Spleen (tissue), 11 donors: Measurements from ENCODE around the gene FRYL. TPM values are rescaled to one million over a fixed set of nuclear protein-coding genes. Genes with fewer than 3 reads are reported as not detected.

ENCODE experiments used
- DNase-seq: peaks from one replicate; pipeline ENCODE4 v3.0.0-alpha.2; 2020
- H3K27ac ChIP-seq, 8 donors: fragments of 200-600 bp; sonication (generic) in 7 of 8; 1 replicate in 4 of 8; 2 replicates in 4 of 8; pipeline versions ENCODE4 v1.5.0 to v1.8.0; 2016 to 2021; ENCODE audit warnings: inconsistent platforms in 4 of 8, mild to moderate bottlenecking in 4 of 8, moderate library complexity in 1 of 8
- H3K27me3 ChIP-seq, 7 donors: fragments of 200-600 bp; sonication (generic) in 6 of 7; replicated peaks in 1 of 7; 1 replicate in 4 of 7; 2 replicates in 3 of 7; pipeline versions ENCODE4 v1.5.0 to v1.8.0; 2016 to 2021; ENCODE audit warnings: inconsistent platforms in 3 of 7, mild to moderate bottlenecking in 1 of 7
- H3K36me3 ChIP-seq, 6 donors: fragments of 200-600 bp; sonication (generic) in 5 of 6; 1 replicate in 4 of 6; 2 replicates in 2 of 6; pipeline versions ENCODE4 v1.5.0 to v1.8.0; 2016 to 2021; ENCODE audit warnings: inconsistent platforms in 2 of 6
- H3K4me1 ChIP-seq, 6 donors: fragments of 200-600 bp; sonication (generic) in 5 of 6; 1 replicate in 3 of 6; 2 replicates in 3 of 6; pipeline versions ENCODE4 v1.5.0 to v1.8.0; 2016 to 2021; ENCODE audit warnings: inconsistent platforms in 3 of 6
- H3K4me3 ChIP-seq, 8 donors: fragments of 200-600 bp; sonication (generic) in 7 of 8; 1 replicate in 4 of 8; 2 replicates in 4 of 8; pipeline versions ENCODE4 v1.5.0 to v1.8.0; 2016 to 2021; ENCODE audit warnings: inconsistent platforms in 4 of 8, mild to moderate bottlenecking in 4 of 8, moderate library complexity in 2 of 8
- H3K9me3 ChIP-seq, 8 donors: fragments of 200-600 bp; sonication (generic) in 7 of 8; 1 replicate in 4 of 8; 2 replicates in 4 of 8; pipeline versions ENCODE4 v1.5.0 to v1.8.0; 2016 to 2021; ENCODE audit warnings: inconsistent platforms in 4 of 8
- POLR2A ChIP-seq, 3 donors: fragments of 450-650 bp; IDR thresholded peaks; one replicate each; pipeline ENCODE4 v1.5.1; 2017; ENCODE audit warnings: antibody characterized with exemption in 3 of 3, mild to moderate bottlenecking in 1 of 3
- POLR2AphosphoS5 ChIP-seq, 3 donors: sonication (generic); formaldehyde crosslinking; IDR thresholded peaks; one replicate each; pipeline ENCODE4 v1.5.1; 2017; ENCODE audit warnings: antibody characterized with exemption in 3 of 3
- WGBS, 5 donors: extraction: QIAGEN DNeasy Blood & Tissue Kit in 3 of 5; methylation state at CpG; one replicate each; pipeline versions ENCODE4 v1.1.5 to v1.1.7; 2013 to 2018; 5-methylcytosine and 5-hydroxymethylcytosine counted together
- intact Hi-C: fragments of 100-400 bp; cut with DNase I; formaldehyde crosslinking; loops from one replicate; pipeline ENCODE4 v1.15.0; 2023; ENCODE audit warnings: low total_unique reads
- polyA plus RNA-seq, 3 donors: library from polyadenylated mRNA; stranded (reverse); fragments of 200-250 nt; gene quantifications; one replicate each; pipeline ENCODE4 v1.2.1, GENCODE V29; 2013
- total RNA-seq, 7 donors: library from RNA; depleted of rRNA in 3 of 7; stranded (reverse); fragments of >200 nt in 3 of 7; fragmentation: NEBNext Ultra II Directional in 4 of 7; extraction: Animal tissue kit (Norgen Biotek cat#: 25700) in 4 of 7; gene quantifications; one replicate each; pipeline versions ENCODE4 v1.1.0 to v1.2.1, GENCODE V29; 2016 to 2021
- TF ChIP-seq, protein P1 (sequence below), 11 experiments: fragments of 200-600 bp in 7 of 11; fragments of 450-650 bp in 4 of 11; sonication (generic) in 4 of 11; IDR thresholded peaks in 8 of 11; conservative IDR thresholded peaks in 3 of 11; 1 replicate in 7 of 11; 2 replicates in 4 of 11; pipeline versions ENCODE4 v1.4.0 to v1.8.0; 2016 to 2021; ENCODE audit warnings: antibody characterized with exemption in 11 of 11, inconsistent platforms in 4 of 11, mild to moderate bottlenecking in 1 of 11
- donor health status: healthy with polysubstance abuse.
- donor health status: DM: no; HTN: no; CAD: no; lungs with moderate emphysema.
- donor health status: DM: no; HTN: no; CAD: no.
- donor health status: Bipolar disorder and iron deficiency.
- donor health status: healthy.
- donor health status: DM: no; HTN: no; CAD: no.
- donor health status: DM: yes; HTN: yes; CAD: no.

Gene FRYL
- total and polyA plus RNA-seq, 10 donors: 14.2 to 118 (median 94.9) TPM

DNA sequence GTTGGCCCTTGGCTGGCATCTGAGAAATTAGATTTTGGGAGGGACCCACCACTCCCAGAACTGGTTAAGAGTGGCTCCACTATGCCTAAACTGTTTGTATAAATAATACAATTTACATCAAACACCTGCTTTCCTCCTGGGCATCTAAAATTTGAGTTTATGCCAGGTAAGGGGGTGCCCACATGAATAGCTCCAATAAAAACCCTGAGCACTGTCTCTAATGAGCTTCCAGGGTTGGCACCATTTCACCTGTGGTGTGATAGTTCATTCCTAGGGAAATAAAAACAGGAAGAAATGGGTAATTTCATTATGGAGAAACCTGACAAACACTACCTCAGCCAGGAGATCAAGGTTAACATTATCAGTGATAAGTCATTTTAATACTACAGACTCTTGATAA is 119.7 kb downstream of the FRYL start:
- Histone ChIP-seq H3K9me3 (peaks cover 0 to 20% (median 12%) of the 10 kb centered on the region in 8 donors), H3K4me1 (peaks cover 0 to 34% (median 7%) of the 10 kb centered on the region in 6 donors), H3K27ac (no peak overlapping the region), H3K36me3 (peaks cover 0 to 9% (median 0%) of the 10 kb centered on the region in 6 donors), H3K4me3 (no peak overlapping the region), H3K27me3 (no peaks in the 10 kb centered on the region)
- TF ChIP-seq, protein P1, sequence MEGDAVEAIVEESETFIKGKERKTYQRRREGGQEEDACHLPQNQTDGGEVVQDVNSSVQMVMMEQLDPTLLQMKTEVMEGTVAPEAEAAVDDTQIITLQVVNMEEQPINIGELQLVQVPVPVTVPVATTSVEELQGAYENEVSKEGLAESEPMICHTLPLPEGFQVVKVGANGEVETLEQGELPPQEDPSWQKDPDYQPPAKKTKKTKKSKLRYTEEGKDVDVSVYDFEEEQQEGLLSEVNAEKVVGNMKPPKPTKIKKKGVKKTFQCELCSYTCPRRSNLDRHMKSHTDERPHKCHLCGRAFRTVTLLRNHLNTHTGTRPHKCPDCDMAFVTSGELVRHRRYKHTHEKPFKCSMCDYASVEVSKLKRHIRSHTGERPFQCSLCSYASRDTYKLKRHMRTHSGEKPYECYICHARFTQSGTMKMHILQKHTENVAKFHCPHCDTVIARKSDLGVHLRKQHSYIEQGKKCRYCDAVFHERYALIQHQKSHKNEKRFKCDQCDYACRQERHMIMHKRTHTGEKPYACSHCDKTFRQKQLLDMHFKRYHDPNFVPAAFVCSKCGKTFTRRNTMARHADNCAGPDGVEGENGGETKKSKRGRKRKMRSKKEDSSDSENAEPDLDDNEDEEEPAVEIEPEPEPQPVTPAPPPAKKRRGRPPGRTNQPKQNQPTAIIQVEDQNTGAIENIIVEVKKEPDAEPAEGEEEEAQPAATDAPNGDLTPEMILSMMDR (IDR thresholded peaks at IDR 0.05 in 8 of 11, conservative IDR thresholded peaks at IDR 0.05 in 3 of 11): no peak
- TF ChIP-seq POLR2AphosphoS5 (IDR thresholded peaks at IDR 0.05) (no peak), POLR2A (IDR thresholded peaks at IDR 0.05) (no peak)
- intact Hi-C loops: no loop called here
- no peak for DNase-seq

DNA sequence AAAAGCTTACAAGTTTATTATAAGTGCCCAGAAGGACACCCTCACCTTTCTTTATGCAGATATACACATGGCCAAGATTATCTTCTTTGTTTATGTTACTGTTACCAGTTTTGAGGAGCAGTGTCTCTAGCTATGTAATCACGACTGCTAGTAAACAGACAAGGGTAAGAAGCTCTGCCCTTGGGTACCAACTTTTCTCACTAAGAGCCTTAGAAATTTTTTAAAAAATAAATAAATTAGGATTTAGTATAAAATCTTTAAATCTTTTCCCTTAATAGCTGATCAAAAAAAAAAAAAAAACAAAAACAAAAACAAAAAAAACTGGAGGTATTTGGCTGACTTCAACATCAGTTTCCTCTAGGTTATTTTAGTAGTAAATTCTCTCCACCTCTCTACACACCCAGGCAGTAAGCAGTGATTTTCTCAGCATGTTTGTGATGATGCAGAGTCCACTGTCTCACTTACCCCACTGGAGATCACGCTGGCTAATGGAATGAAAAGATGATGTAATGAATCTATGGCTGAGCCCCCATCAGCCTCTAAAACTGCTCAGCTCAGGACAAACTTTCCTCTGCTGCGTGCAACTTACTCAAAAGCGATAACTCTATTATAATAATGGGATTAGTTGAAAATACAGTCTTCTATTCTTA is 125.9 kb downstream of the FRYL start:
- WGBS, 5 donors: 82 to 93% (median 88%) methylated on average over 4 of the region's 4 CpGs
- Histone ChIP-seq H3K4me1 (peaks cover 4 to 52% (median 18%) of the 10 kb centered on the region in 6 donors), H3K4me3 (no peak overlapping the region), H3K9me3 (no peaks in the 10 kb centered on the region), H3K27ac (no peak overlapping the region), H3K27me3 (no peaks in the 10 kb centered on the region), H3K36me3 (peaks cover 0 to 5% (median 0%) of the 10 kb centered on the region in 6 donors)
- TF ChIP-seq POLR2AphosphoS5 (IDR thresholded peaks at IDR 0.05) (no peak), POLR2A (IDR thresholded peaks at IDR 0.05) (no peak)
- TF ChIP-seq, protein P1 (IDR thresholded peaks at IDR 0.05 in 8 of 11, conservative IDR thresholded peaks at IDR 0.05 in 3 of 11): no peak
- no peak for DNase-seq
- intact Hi-C loops: no loop called here

DNA sequence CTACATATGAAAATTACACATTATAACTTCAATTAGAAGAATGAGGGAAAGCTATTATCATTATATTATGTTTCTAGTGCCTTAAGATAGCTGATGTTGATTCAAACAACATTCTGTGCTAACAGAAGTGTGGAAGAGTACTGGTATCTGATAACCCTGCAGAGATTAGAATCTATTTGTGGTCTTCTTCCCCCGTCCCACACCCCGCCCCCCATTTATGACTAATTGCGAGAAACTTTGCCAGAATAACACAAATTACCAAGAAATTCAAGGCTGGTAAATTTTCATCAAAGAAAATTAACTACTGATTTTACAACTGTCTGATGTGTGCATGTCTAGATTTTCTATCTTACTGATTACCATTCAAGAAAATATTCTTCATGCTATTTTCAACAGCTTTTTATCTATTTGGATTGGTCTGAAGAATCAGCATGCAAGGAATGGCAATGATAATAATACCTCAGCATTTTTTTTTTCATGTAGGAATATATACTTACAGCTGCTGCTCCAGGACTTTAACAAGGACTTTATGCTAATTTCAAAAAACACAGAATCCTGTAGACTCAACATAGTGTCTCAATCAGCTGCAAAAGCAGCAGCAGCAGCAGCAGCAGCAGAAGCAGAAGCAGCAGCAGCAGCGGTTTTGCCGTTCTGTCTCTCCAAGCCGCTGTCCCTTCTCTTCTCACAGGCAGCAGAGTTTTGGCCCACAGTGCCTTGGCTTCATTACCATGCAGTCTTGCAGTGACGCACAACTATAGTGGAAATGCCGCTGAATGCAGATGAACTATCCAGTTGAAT is 126.7 kb downstream of the FRYL start:
- WGBS, 5 donors: 71 to 75% (median 74%) methylated on average over 8 of the region's 8 CpGs
- Histone ChIP-seq H3K27ac (no peak overlapping the region), H3K36me3 (peaks cover 0 to 5% (median 0%) of the 10 kb centered on the region in 6 donors), H3K4me3 (no peak overlapping the region), H3K4me1 (peaks cover 4 to 54% (median 18%) of the 10 kb centered on the region in 6 donors), H3K27me3 (no peaks in the 10 kb centered on the region), H3K9me3 (no peaks in the 10 kb centered on the region)
- DNase-seq: no peak
- intact Hi-C loops: no loop called here
- TF ChIP-seq POLR2A (IDR thresholded peaks at IDR 0.05): no peak
- TF ChIP-seq POLR2AphosphoS5 (IDR thresholded peaks at IDR 0.05): no peak
- TF ChIP-seq, protein P1 (IDR thresholded peaks at IDR 0.05 in 8 of 11, conservative IDR thresholded peaks at IDR 0.05 in 3 of 11): no peak

DNA sequence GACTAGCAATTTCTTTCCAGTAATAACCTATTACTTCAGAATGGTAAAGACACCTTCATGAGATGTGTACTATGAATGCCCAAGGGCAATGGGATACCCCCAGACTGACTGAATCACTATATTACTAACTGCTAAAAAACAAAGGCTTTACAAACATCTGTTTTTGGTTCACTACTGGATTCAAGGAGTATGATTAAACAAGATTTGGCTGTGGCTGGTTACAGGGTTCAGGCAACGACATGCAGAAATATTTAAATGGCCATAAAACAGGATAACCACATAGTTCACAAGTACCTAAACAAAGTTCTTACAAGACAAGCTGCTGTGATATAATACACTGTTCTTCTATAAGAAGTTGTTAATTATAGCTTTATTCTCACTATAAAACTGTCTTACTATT is 128.2 kb downstream of the FRYL start:
- DNase-seq: no peak
- TF ChIP-seq, protein P1 (IDR thresholded peaks at IDR 0.05 in 8 of 11, conservative IDR thresholded peaks at IDR 0.05 in 3 of 11): no peak
- TF ChIP-seq POLR2AphosphoS5 (IDR thresholded peaks at IDR 0.05) (no peak), POLR2A (IDR thresholded peaks at IDR 0.05) (no peak)
- WGBS, 5 donors: 73 to 90% (median 86%) methylated on average over 1 of the region's 1 CpG
- no peak overlapping the region for H3K4me3 ChIP-seq
- H3K27me3 ChIP-seq: no peaks in the 10 kb centered on the region
- intact Hi-C loops: no loop called here
- no peaks in the 10 kb centered on the region for H3K9me3 ChIP-seq
- H3K27ac ChIP-seq: no peak overlapping the region
- H3K4me1 ChIP-seq: peaks cover 4 to 53% (median 18%) of the 10 kb centered on the region in 6 donors
- H3K36me3 ChIP-seq: peaks cover 0 to 5% (median 0%) of the 10 kb centered on the region in 6 donors
